RWPE1 (cell line): Measurements from ENCODE around the gene VAPB.

Experiments
- CTCF ChIA-PET: fragments of 350-600 bp; sonication (Branson Sonifier 250); formaldehyde crosslinking; extraction: SDS; loops from one replicate; lab custom pipeline; 2021; lab: Yijun Ruan, JAX
- POLR2A ChIA-PET: fragments of 400-600 bp; formaldehyde crosslinking; extraction: SDS; loops from one replicate; lab custom pipeline; 2020; ENCODE audit warnings: antibody characterized with exemption; ENCODE audit not compliant: low non-redundant PET; lab: Yijun Ruan, JAX
- DNase-seq: peaks from one replicate; pipeline ENCODE4 v3.0.0; 2012; ENCODE audit warnings: low spot score
- H3K27ac ChIP-seq: fragments of 450-650 bp; 2 replicates; pipeline ENCODE4 v1.5.1; 2017
- TF ChIP-seq, protein P1 (sequence below): fragments of 450-650 bp; conservative IDR thresholded peaks from 2 replicates; pipeline ENCODE4 v1.5.1; 2017; ENCODE audit warnings: low read depth, mild to moderate bottlenecking

The VAPB gene

DNA sequence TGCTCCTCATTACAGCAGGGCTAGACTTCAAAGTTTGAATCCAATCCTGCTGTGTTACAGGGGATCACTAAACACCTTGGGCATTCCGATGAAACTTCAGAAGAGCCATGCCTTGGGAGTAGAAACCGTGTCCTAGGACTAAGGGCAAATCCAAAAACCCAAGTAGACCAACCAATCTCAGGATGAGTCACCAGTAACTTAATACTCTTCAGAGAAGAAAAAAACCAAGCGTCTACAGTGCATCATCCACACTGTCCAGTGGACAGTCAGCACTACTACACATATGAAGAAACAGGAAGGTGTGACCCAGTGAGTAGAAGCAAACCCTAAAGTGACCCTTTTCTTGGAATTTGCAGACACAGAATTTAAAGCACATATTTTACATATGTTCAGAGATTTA, 39.5 kb upstream of the VAPB start:
- POLR2A ChIA-PET, result no interaction called here
- H3K27ac ChIP-seq, result no peak overlapping the region
- TF ChIP-seq, protein P1, sequence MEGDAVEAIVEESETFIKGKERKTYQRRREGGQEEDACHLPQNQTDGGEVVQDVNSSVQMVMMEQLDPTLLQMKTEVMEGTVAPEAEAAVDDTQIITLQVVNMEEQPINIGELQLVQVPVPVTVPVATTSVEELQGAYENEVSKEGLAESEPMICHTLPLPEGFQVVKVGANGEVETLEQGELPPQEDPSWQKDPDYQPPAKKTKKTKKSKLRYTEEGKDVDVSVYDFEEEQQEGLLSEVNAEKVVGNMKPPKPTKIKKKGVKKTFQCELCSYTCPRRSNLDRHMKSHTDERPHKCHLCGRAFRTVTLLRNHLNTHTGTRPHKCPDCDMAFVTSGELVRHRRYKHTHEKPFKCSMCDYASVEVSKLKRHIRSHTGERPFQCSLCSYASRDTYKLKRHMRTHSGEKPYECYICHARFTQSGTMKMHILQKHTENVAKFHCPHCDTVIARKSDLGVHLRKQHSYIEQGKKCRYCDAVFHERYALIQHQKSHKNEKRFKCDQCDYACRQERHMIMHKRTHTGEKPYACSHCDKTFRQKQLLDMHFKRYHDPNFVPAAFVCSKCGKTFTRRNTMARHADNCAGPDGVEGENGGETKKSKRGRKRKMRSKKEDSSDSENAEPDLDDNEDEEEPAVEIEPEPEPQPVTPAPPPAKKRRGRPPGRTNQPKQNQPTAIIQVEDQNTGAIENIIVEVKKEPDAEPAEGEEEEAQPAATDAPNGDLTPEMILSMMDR, result no peak
- CTCF ChIA-PET, result interaction anchor here (0.6 to 0.9 kb wide), 3 partner anchors 18 to 208 kb away, joined by 3 read pairs; no protein-coding TSS in a partner anchor
- peak; percentile 89 for DNase-seq

DNA sequence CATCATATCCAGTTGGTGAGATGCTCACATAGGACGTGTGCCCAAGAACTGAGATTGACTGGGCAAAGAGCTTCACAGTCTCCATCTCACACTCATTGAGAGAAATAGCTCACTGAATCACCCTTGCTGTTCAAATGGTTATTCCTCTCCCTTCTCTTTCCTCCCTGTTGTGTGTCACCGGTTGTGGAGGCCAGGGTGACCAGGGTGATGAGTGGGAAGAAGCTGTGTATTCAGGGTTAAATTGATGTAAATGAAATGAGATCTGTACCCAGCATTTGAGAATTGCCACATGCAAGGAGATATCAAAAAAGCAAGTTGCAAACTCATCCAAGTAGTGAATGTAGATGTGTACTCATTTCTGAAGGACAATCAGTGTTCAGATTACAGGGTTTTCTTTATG, 36.6 kb upstream of the VAPB start:
- DNase-seq, result no peak
- POLR2A ChIA-PET, result no interaction called here
- TF ChIP-seq, protein P1, result no peak
- CTCF ChIA-PET, result interaction anchor here (0.7 kb wide), 2 partner anchors 8 to 13 kb away, joined by 3 read pairs; no protein-coding TSS in a partner anchor
- H3K27ac ChIP-seq, result no peak overlapping the region

DNA sequence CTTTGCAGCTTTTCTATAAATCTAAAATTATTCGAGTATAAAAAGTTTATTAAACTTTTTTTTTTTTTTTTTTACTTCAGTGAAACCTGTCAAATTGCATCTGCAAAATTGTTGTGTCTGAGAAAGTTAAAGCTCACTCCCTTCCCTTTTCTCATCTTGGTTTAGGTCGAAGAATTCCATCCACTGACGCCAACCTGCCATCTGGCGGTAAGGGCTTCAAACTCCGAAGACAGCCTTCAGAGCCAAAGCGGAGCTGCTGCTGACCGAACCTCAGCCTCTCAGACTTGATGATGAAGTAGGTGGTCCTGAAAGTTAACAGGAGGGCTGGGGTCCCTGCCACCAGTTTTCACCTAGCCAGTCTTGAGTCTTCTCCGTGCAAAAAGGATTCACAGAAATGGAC, 29.6 kb upstream of the VAPB start:
- ChIA-PET CTCF (interaction anchor here (0.6 kb wide), 2 partner anchors 11 to 70 kb away, joined by 3 to 6 read pairs; no protein-coding TSS in a partner anchor), POLR2A (interaction anchor here (0.7 kb wide), 1 partner anchor 112 kb away, joined by 15 read pairs; no protein-coding TSS in a partner anchor)
- TF ChIP-seq, protein P1, result no peak
- H3K27ac ChIP-seq, result no peak overlapping the region
- DNase-seq, result no peak

DNA sequence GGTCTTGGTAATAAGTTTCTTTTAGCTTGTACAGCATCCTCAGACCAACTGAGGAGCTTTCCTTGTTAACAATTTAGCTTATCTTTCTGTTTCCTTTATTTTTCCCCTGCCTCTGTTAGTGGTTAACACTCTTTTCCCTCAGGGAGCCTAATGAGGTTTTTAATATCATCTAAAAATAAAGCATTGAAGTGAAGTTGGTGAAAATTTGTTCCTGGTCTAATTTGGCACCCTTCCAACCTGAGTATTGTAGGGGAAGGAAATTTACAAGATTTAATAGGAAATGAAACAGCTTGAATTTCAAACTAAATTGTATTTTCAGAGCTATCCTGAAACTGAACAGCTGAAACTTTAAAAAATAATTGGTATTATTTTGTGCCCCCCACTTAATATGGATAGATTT, 28.1 kb upstream of the VAPB start:
- H3K27ac ChIP-seq, result no peak overlapping the region
- DNase-seq, result no peak
- TF ChIP-seq, protein P1, result no peak
- POLR2A ChIA-PET, result no interaction called here
- CTCF ChIA-PET, result interaction anchor here (0.6 kb wide), 1 partner anchor 63 kb away, joined by 3 read pairs; no protein-coding TSS in a partner anchor

DNA sequence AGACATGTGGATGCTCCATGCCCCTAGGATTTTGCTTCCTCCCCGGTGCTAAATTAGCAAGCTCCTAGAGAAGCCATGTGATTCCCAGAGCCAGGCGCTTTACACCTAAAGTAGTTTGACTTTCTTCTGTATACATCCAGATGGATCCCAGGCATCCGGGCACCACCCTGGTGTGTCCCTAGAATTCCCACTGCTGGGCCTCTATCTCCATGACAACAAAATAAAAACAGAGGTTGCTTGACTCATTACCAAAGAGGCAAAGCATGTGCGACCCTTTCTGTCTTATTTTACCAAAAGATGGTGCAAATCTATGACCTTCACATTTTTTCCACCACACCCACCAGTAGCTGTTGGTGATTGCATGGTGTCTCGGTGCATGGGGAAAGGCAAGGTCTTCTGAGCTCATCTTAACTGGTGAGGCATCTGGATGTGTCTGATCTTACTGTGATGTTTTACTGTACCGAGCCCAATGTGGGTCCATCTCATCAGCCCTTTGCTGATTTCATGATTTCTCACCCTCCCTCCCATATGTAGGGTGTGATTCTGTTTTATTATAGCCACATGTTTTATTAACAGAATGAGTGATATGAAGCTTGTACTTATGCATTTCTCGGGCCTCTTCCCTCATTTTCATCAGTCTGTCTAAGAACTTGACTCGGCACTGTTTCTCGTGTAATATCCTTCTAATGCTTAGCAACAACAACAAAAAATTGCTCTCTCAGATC, 27.4 kb upstream of the VAPB start:
- no peak overlapping the region for H3K27ac ChIP-seq
- ChIA-PET CTCF (interaction anchor here (0.5 to 1.0 kb wide), 2 partner anchors 15 to 1502 kb away, joined by 3 read pairs; no protein-coding TSS in a partner anchor), POLR2A (no interaction called here)
- no peak for DNase-seq
- TF ChIP-seq, protein P1, result no peak

DNA sequence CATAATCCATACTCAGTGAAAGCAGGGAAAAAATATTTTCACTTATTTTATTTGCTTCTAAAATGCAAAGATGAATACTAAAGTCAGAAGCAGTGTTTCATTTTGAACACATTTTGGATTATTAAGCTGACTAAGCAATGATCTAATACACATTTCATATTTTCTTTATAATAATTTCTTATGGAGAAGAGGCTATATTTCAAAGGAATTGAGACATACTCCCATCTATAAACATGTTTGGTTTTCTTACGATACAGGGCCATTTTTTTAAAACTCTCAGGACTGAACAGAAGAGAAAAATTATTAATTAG, 26.9 kb upstream of the VAPB start:
- ChIA-PET CTCF (interaction anchor here (0.5 to 1.0 kb wide), 4 partner anchors 15 to 1502 kb away, joined by 3 to 5 read pairs (median 4); no protein-coding TSS in a partner anchor), POLR2A (no interaction called here)
- no peak overlapping the region for H3K27ac ChIP-seq
- DNase-seq, result no peak
- TF ChIP-seq, protein P1, result no peak
